Uterus (tissue), 2 donors: ENCODE data around the gene FITM1.

Source experiments
- CTCF ChIP-seq, 4 experiments: fragments of 200-600 bp in 2 of 4; fragments of 450-650 bp in 2 of 4; sonication (generic) in 2 of 4; IDR thresholded peaks; one replicate each; pipeline ENCODE4 v1.5.1; 2016 to 2019; ENCODE audit warnings: antibody characterized with exemption in 4 of 4, mild to moderate bottlenecking in 2 of 4, moderate library complexity in 1 of 4
- POLR2A ChIP-seq, 2 donors: fragments of 450-650 bp; IDR thresholded peaks; one replicate each; pipeline ENCODE4 v1.6.1; 2016; ENCODE audit warnings: antibody characterized with exemption in 2 of 2, mild to moderate bottlenecking in 1 of 2, moderate library complexity in 1 of 2

GRCh38 chr14:24115422-24116127 is 14.9 kb upstream of the FITM1 start:
- TF ChIP-seq CTCF (IDR thresholded peaks at IDR 0.05), result no peak
- TF ChIP-seq POLR2A (IDR thresholded peaks at IDR 0.05), result no peak
